Fibroblast of lung (primary cell): Measurements from ENCODE around the gene RNF14. TPM values are rescaled to one million over a fixed set of nuclear protein-coding genes. Genes with fewer than 3 reads are reported as not detected.

ENCODE experiments used
- DNase-seq, 2 donors: peaks; one replicate each; pipeline versions ENCODE4 v3.0.0 to v3.0.0-alpha.2; 2010; ENCODE audit warnings: low read depth in 2 of 2
- H2AFZ ChIP-seq: 2 replicates; pipeline ENCODE4 v1.5.1; 2012; ENCODE audit warnings: low read length, control low read depth, inconsistent platforms
- H3K27ac ChIP-seq: 2 replicates; pipeline ENCODE4 v1.5.1; 2011; ENCODE audit warnings: low read length, control low read depth; ENCODE audit not compliant: insufficient read depth
- H3K27me3 ChIP-seq: 2 replicates; pipeline ENCODE4 v1.5.1; 2011; ENCODE audit warnings: mild to moderate bottlenecking, low read length; ENCODE audit not compliant: control insufficient read depth, insufficient read depth
- H3K36me3 ChIP-seq: 2 replicates; pipeline ENCODE4 v1.5.1; 2011; ENCODE audit warnings: low read length; ENCODE audit not compliant: control insufficient read depth, insufficient read depth
- H3K4me1 ChIP-seq: 2 replicates; pipeline ENCODE4 v1.5.1; 2011; ENCODE audit warnings: low read length; ENCODE audit not compliant: control insufficient read depth, insufficient read depth; ENCODE audit errors: extremely low read depth
- H3K4me2 ChIP-seq: 2 replicates; pipeline ENCODE4 v1.5.1; 2011; ENCODE audit warnings: low read length, control low read depth; ENCODE audit not compliant: insufficient read depth; ENCODE audit errors: extremely low read depth
- H3K4me3 ChIP-seq, 4 experiments: fragments of 200-600 bp in 1 of 4; sonication (generic) in 1 of 4; replicated peaks in 1 of 4; 2 replicates each; pipeline ENCODE4 v1.5.1; 2011 to 2016; ENCODE audit warnings: low read length in 4 of 4, low read depth in 3 of 4, mild to moderate bottlenecking in 3 of 4, control low read depth in 2 of 4, inconsistent platforms in 1 of 4, mixed read lengths in 1 of 4; ENCODE audit not compliant: insufficient read depth in 1 of 4; ENCODE audit errors: control extremely low read depth in 1 of 4
- H3K79me2 ChIP-seq: 2 replicates; pipeline ENCODE4 v1.5.1; 2012; ENCODE audit warnings: mild to moderate bottlenecking, low read length, inconsistent platforms; ENCODE audit not compliant: control insufficient read depth, insufficient read depth
- H3K9ac ChIP-seq: 2 replicates; pipeline ENCODE4 v1.5.1; 2011; ENCODE audit warnings: mild to moderate bottlenecking, low read length, control low read depth; ENCODE audit not compliant: insufficient read depth
- H3K9me3 ChIP-seq: 2 replicates; pipeline ENCODE4 v1.5.1; 2012; ENCODE audit warnings: low read depth, low read length; ENCODE audit not compliant: control insufficient read depth, insufficient read depth
- H4K20me1 ChIP-seq: 2 replicates; pipeline ENCODE4 v1.5.1; 2011; ENCODE audit warnings: low read length; ENCODE audit not compliant: control insufficient read depth, insufficient read depth; ENCODE audit errors: extremely low read depth
- CTCF ChIP-seq, 2 donors: IDR thresholded peaks in 1 of 2; conservative IDR thresholded peaks in 1 of 2; 1 replicate in 1 of 2; 2 replicates in 1 of 2; pipeline ENCODE4 v1.5.1; 2011 to 2012; ENCODE audit warnings: low read length in 2 of 2, control low read depth in 1 of 2, inconsistent platforms in 1 of 2, low read depth in 1 of 2, mild to moderate bottlenecking in 1 of 2
- EZH2 ChIP-seq: IDR thresholded peaks from 2 replicates; pipeline ENCODE4 v1.5.1; 2012; ENCODE audit warnings: low read length, control low read depth, mild to moderate bottlenecking; ENCODE audit errors: missing control alignments
- polyA plus RNA-seq, 2 donors: library from polyadenylated mRNA; depleted of rRNA in 1 of 2; stranded (reverse) in 1 of 2; unstranded in 1 of 2; fragments of >200 nt; gene quantifications; 2 replicates each; pipeline ENCODE4 v1.2.1, GENCODE V29; 2011 to 2012; ENCODE audit warnings: missing spikeins in 1 of 2
- total RNA-seq: library from RNA; depleted of rRNA; stranded (reverse); fragments of >200 nt; gene quantifications from 2 replicates; pipeline ENCODE4 v1.2.1, GENCODE V29; 2014

The RNF14 gene
- total and polyA plus RNA-seq, 2 donors (not counting 1 experiment from before 2014, with no cell fraction given), result 62.9 to 65.3 TPM

GRCh38 chr5:141960018-141960417, 8.9 kb upstream of the RNF14 start:
- Histone ChIP-seq H3K9me3 (no peaks in the 10 kb centered on the region), H4K20me1 (no peaks in the 10 kb centered on the region), H3K27ac (no peak overlapping the region), H3K9ac (no peak overlapping the region), H3K36me3 (no peaks in the 10 kb centered on the region), H3K4me2 (no peak overlapping the region), H3K4me3 (no peak overlapping the region), H3K27me3 (peaks cover 3% of the 10 kb centered on the region), H3K79me2 (no peaks in the 10 kb centered on the region), H2AFZ (no peak overlapping the region), H3K4me1 (no peaks in the 10 kb centered on the region)
- DNase-seq, result no peak
- TF ChIP-seq EZH2 (no peak), CTCF (conservative IDR thresholded peaks at IDR 0.05 in 1 of 2, IDR thresholded peaks at IDR 0.05 in 1 of 2; ENCODE audit: low read depth in 1 of 2, low read length in 2 of 2) (peak; percentile 31 to 32)

GRCh38 chr5:141960449-141961323, 8.2 kb upstream of the RNF14 start:
- Histone ChIP-seq H3K9ac (no peak overlapping the region), H4K20me1 (no peaks in the 10 kb centered on the region), H3K27me3 (peaks cover 3% of the 10 kb centered on the region), H3K36me3 (no peaks in the 10 kb centered on the region), H3K4me2 (no peak overlapping the region), H3K4me1 (no peaks in the 10 kb centered on the region), H2AFZ (peak overlapping the region; percentile 84), H3K27ac (no peak overlapping the region), H3K79me2 (no peaks in the 10 kb centered on the region), H3K9me3 (no peaks in the 10 kb centered on the region), H3K4me3 (no peak overlapping the region)
- peak; percentile 81 to 89 for TF ChIP-seq CTCF (conservative IDR thresholded peaks at IDR 0.05 in 1 of 2, IDR thresholded peaks at IDR 0.05 in 1 of 2; ENCODE audit: low read depth in 1 of 2, low read length in 2 of 2)
- no peak for TF ChIP-seq EZH2
- DNase-seq, result peak; percentile 59 to 82

- Histone ChIP-seq H2AFZ (no peak overlapping the region), H3K4me2 (no peak overlapping the region), H3K4me1 (no peaks in the 10 kb centered on the region), H3K79me2 (no peaks in the 10 kb centered on the region), H4K20me1 (no peaks in the 10 kb centered on the region), H3K9ac (no peak overlapping the region), H3K9me3 (no peaks in the 10 kb centered on the region), H3K27ac (no peak overlapping the region), H3K36me3 (no peaks in the 10 kb centered on the region), H3K4me3 (no peak overlapping the region), H3K27me3 (peaks cover 3% of the 10 kb centered on the region)
- no peak for DNase-seq
- TF ChIP-seq EZH2, result no peak
- no peak for TF ChIP-seq CTCF (conservative IDR thresholded peaks at IDR 0.05 in 1 of 2, IDR thresholded peaks at IDR 0.05 in 1 of 2; ENCODE audit: low read depth in 1 of 2, low read length in 2 of 2)
Measured at GRCh38 chr5:141961466-141961865, 7.4 kb upstream of the RNF14 start.
